Left ventricle myocardium superior (tissue), 1 donor: ENCODE data around the gene USP8. TPM values are rescaled to one million over a fixed set of nuclear protein-coding genes. Genes with fewer than 3 reads are reported as not detected.
"Not testable (repeated sequence)": the region's sequence is repeated elsewhere in the genome, so short reads cannot be mapped to it uniquely, and the experiment has no call there.

Experiments used
- ATAC-seq: fragments of 200-7000 bp; cut with Tn5 transposase; one replicate; pipeline ENCODE4 v1.9.1; 2020; ENCODE audit warnings: mild to moderate bottlenecking, moderate library complexity
- DNase-seq: peaks from one replicate; pipeline ENCODE4 v3.0.0-alpha.2; 2020
- intact Hi-C: fragments of 100-400 bp; cut with micrococcal nuclease; formaldehyde crosslinking; loops from one replicate; pipeline ENCODE4 v1.11.0; 2022
- total RNA-seq: library from RNA; stranded (reverse); fragmentation: NEBNext Ultra II Directional; extraction: Animal tissue kit (Norgen Biotek cat#: 25700); gene quantifications from one replicate; pipeline ENCODE4 v1.2.1, GENCODE V29; 2021
- donor health status: DM: no; HTN: yes; CAD: no; lungs with severe emphysema.

Gene USP8
- total RNA-seq, 1 donor from 2014 or later = 43.3 TPM

DNA sequence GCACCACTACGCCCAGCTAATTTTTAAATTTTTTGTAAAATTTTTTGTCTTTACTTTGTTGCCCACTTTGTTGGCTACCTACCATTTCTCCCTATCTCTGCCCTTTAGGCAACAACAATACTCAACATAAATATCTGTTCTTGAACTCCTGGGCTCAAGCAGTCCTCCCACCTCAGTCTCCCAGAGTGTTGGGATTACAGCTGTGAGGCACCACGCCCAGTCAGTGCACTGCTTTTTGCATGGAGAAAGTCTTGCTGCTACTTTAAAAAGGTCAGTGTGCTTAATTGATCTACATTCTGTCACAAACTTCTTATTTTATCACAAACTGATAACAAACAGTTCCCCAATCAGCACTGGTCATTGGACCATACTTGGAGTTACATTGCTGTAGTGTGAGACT lies 8.0 kb downstream of the USP8 start:
- ATAC-seq (no peak), DNase-seq (no peak)
- intact Hi-C loops = no loop called here

DNA sequence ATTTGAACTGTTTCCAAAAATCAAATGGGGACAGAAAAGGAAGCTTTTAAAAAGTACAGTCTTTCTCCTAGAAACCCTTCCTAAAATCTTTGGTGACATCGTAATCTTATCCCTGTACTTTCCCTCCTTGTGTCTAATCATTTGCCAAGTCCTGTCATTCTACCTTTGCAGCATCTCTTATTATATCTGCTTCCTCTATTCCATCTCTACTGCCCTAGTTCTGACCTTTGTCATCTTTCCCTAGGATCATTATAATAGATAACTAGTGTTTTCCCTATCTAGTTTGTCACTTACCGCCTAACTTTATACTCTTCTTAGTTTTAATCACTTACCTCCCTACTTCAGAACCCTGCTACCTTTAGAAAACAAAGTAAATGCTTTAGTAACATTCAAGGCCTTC lies 11.6 kb downstream of the USP8 start:
- ATAC-seq = no peak
- intact Hi-C loops = no loop called here

DNA sequence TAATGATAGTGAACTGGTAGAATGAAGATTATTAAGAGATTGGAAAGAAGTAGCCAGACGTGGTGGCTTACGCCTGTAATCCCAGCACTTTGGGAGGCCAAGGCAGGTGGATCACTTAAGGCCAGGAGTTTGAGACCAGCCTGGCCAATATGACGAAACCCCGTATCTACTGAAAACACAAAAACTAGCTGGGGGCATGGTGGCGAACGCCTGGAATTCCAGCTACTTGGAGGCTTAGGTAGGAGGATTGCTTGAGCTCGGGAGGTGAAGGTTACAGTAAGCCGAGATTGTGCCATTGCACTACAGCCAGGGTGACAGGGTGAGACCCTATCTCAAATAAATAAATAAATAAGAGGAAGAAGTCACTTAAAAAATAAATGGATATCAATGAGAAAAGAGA lies 14.0 kb downstream of the USP8 start:
- ATAC-seq (no peak), DNase-seq (no peak)
- intact Hi-C loops = no loop called here

More for the DNA sequence above, 11.6 kb downstream of the USP8 start:
- no peak for DNase-seq

DNA sequence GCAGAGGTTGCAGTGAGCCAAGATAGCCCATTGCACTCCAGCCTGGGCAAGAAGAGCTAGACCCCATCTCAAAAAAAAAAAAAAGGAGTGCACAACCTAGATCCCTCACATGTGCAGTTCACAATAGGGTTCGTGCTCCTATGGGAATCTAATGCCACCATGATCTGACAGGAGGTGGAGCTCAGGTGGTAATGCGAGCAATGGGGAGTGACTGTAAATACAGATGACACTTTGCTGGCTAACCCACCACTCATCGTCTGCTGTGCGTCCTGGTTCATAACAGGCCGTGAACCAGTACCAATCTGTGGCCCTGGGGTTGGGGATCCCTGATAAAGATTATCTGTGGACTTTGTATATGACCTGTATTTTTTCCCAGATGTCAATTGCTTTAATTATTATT lies 16.7 kb downstream of the USP8 start:
- intact Hi-C loops = no loop called here
- ATAC-seq (no peak), DNase-seq (no peak)

DNA sequence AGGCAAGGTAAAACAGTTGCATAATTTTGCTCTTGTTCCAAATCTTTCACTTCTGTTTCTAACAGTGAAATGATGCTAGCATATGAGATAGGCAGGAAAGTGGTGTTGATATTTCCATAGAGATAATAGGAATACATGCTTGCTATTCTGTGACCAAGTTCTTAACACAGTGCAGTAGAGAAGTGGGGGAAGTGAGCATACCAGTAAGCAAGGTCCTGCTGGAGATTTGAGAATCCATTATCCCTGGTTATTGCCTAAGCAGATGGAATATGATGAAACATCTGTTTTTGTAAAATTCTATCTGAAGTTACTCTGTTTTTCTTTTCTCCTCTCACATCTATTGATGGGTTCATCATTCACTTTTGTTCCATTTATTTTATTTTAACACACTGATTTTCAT lies 28.7 kb downstream of the USP8 start:
- intact Hi-C loops = no loop called here
- DNase-seq (no peak), ATAC-seq (no peak)

DNA sequence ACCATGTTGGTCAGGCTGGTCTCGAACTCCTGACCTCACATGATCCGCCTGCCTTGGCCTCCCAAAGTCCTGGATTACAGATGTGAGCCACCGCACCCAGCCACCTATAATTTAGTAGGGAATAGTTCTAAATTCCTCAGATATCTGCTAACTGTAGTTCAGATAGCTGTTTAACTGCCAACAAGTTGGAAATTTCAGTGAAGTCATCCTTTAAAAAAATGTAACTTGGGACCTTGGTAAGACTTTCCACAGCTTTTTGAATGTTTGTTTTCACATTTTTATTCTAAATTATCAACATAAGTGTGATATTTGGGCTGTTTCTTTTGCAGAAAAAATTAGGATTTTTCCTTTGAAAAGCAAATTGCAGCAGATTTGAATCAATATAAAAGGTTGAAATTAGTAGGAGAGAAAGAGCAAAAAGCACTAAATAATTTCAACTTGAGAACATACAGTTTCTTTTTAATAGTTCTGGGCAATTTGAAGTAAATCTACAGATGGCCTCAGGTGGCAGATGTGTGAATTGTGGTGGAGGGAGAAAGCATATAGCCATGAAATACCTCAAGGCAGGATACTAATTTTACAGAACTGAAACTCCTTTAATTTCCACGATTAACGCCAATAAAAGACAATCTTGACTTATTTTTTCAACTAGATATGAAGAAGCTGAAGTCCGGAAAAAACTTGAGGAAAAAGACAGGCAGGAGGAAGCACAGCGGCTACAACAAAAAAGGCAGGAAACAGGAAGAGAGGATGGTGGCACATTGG lies 34.3 kb downstream of the USP8 start:
- intact Hi-C loops = no loop called here
- ATAC-seq (no peak), DNase-seq (no peak)

DNA sequence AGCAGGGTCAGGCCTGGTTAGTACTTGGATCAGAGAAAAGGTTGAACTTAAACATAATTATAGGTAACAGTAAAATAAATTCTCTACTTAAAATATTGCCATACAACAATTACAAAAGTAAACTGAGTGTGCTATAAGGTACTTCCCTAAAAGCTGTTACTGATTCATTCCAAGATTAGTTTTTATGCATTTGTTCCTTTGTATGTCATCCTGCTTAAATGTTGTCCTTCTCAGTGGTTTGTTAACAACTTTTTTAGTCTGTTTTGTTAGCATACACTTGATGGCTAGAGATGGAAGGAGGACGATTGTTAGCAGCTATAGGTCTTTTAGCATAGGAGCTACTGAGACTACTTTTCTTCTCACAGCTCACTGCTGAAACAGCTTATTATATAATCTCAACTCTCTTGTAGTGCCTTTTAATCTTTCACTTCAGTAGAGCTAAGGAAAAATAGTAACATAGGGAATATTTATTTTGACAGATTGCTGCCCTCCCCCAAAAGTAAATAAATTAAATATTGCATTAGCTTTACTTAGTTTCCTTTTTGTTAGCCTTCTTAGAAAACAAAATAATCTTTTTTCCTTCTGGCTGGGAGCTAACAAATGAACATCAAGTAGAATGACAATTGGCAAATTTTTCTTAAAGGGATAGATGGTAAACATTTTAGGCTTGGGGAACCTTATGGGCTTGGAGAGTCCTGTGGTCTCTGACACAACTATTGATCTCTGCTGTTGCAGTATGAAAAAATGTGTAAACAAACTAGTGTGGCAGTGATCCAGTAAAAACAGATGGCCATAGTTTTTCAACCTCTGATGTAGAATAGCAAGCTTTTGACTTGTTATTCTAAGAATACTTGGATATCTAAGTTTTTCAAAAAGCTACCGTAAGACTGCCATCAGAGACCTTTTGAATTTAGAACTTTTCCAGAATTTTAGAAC lies 39.5 kb downstream of the USP8 start:
- intact Hi-C loops = no loop called here
- DNase-seq (no peak), ATAC-seq (no peak)

DNA sequence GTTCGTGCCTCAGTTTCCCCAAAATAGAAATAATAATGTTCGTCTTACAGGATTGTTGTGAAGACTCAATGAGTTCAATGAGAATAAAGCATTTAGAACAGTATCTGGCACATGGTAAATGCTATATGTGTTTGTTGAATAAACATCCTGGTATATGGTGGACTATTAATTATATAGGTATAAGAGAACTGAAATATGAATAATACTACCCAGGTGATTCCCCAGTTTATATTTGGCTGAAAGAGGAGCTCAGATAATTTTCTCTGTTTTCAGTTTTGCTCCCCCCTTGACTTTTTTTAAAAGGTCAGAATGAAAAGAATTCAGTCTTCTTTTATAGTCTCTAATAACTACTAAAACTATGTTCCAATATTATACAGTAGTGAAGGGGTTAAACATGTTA lies 46.9 kb downstream of the USP8 start:
- intact Hi-C loops = no loop called here
- ATAC-seq (no peak), DNase-seq (no peak)

DNA sequence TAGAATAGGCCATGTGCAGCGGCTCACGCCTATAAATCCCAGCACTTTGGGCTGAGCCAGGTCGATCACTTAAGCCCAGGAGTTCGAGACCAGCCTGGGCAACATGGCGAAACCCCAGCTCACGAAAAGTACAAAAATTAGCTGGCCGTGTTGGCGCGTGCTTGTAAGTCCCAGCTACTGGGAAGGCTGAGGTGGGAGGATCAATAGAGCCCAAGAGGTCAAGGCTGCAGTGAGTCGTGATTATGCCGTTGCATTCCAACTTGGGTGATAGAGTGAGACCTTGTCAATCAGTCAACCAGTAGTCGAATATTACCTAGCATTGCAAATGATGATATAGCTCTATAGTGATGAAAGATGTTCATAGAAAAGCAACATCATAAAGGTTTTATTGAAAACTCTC lies 51.9 kb downstream of the USP8 start:
- ATAC-seq (no peak), DNase-seq (no peak)
- intact Hi-C loops = no loop called here

DNA sequence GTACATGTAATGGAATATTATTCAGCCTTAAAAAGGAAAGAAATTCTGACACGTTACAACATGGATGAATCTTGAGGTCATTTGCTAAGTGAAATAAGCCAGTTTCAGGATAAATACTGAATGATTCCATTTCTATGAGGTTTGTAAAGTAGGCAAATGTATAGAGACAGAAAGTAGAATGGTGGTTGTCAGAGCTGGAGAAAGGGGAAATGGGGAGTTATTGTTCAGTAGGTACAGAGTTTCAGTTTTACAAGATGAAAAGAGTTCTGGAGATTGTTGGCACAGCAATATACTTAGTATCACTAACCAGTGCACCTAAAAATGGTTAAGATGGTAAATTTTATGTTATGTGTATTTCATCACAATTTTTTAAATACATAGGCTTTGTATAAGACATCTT lies 60.6 kb downstream of the USP8 start:
- no peak for DNase-seq
- intact Hi-C loops = no loop called here

DNA sequence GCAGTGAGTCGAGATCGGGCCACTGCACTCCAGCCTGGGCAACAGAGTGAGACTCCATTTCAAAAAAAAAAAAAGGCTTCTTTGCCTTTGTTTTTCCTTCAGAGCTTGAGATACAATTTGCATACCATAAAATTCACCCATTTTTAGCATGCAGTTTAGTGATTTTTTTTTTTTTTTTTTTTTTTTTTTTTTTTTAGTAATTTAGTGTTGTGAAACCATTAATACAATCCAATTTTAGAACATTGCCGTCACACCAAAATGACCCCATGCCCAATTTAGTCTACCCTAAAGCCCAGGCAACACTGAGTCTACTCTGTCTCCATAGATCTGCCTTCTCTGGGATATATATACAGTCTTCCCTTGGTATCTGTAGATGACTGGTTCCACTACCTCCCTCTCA lies 61.2 kb downstream of the USP8 start:
- DNase-seq = no peak
- intact Hi-C loops = no loop called here
- ATAC-seq = no peak

More for the DNA sequence above, 60.6 kb downstream of the USP8 start:
- no peak for ATAC-seq

DNA sequence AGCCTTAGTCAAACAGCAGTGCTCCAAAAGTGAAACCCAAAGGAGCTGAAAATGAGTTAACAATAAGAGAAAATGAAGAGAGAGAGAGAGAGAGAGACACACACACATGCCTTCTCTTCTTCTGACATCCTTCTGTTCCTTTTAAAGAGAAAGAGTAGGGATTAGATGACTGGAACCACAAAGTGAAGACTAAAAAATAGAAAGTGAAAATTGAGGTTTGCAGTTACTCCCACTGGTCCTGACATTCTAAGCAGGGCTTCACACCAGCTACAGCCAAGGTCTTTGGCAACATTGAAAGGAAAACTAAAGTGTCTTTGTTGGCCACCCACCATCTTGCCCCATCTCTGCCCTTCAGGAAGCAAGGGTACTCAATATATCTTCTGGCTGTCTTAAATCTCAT lies 63.1 kb downstream of the USP8 start:
- intact Hi-C loops = no loop called here
- DNase-seq (no peak), ATAC-seq (no peak)

DNA sequence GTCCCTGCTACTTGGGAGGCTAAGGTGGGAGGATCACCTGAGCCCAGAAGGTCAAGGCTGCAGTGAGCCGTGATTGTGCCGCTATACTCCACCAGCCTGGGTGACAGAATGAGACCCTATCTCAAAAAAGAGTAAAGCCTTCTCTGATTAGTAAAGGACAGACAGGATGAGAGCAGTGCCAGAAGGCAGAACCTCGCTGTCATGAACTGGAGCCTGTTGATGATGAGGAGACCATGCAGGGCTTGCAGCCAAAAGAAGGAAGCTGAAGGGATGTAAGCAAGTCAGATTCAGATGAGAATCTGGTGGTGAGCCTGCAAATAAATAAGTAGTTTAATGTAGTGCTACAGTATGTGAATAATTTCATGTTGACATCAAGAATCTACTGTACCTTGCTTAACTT lies 69.4 kb downstream of the USP8 start:
- ATAC-seq (peak; percentile 76), DNase-seq (no peak)

DNA sequence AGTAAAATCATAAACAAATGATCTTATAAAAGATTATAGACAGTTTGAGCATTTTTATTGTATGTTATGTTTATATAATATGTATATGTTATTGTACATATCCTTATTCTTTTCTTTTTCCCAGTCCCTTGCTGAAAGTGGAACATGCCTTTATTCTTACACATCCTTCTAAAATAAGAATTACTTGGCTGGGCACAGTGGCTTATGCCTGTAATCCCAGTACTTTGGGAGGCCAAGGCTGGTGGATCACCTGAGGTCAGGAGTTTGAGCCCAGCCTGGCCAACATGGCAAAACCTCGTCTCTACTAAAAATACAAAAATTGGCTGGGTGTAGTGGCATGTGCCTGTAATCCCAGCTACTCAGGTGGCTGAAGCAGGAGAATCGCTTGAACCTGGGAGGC lies 70.3 kb downstream of the USP8 start:
- DNase-seq = not testable (repeated sequence)
- ATAC-seq = peak; percentile 47

More for the DNA sequence above, 69.4 kb downstream of the USP8 start:
- intact Hi-C loops = no loop called here

DNA sequence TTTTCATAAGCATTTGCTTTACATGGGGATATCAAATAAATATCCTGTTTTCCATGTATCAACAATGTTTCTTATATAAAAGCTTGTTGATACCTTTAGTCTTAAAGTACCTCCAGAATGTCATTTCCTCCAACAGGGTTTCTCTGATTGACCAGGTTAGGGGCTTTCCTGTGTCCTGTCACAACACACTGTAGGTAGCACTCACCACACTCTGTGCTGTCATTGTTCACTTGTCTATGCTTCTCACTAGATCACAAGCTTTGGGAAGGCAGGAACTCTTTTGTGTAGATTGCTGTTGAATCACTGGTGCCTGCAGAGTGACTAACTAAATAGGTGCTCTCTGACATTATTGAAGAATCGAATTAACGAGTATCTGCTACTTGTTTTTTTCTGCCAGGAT lies 72.5 kb downstream of the USP8 start:
- intact Hi-C loops = no loop called here
- ATAC-seq = no peak
- DNase-seq = no peak

More for the DNA sequence above, 70.3 kb downstream of the USP8 start:
- intact Hi-C loops = not testable (repeated sequence)

DNA sequence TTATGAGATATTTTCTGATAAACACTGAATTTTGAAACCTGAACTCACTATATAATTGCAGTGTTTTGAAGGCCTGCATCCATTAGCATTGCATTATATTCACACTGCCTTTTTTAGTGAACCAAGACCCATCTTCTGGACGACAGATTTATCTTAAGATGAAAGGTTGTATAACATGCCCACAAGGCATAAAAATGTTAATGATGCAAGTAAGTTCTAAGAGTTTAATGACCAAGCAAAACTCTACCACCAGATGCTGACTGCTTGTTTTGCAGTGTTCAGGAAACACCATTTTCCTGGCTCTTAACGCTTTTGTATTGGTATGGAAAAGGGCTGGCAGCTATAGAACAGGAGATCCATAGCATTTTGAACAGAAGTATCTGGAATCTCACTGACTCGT lies 76.1 kb downstream of the USP8 start:
- intact Hi-C loops = no loop called here
- DNase-seq (no peak), ATAC-seq (no peak)

DNA sequence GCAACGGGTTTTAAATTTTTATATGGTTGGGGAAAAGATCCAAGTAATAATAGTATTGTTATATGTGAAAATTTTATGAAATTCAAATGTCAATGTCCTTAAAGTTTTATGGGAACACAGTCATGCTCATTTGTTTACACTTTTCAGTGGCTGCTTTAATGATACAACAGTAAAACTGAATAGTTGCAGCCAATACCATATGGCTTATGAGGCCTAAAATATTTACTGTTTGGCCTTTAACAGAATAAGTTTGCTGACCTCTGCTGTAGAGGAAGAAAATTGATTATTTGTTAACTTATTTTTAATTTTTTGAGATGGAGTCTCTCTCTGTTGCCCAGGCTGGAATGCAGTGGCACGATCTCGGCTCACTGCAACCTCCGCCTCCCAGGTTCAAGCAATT lies 77.6 kb downstream of the USP8 start:
- ATAC-seq = no peak
- intact Hi-C loops = no loop called here
- DNase-seq = no peak

DNA sequence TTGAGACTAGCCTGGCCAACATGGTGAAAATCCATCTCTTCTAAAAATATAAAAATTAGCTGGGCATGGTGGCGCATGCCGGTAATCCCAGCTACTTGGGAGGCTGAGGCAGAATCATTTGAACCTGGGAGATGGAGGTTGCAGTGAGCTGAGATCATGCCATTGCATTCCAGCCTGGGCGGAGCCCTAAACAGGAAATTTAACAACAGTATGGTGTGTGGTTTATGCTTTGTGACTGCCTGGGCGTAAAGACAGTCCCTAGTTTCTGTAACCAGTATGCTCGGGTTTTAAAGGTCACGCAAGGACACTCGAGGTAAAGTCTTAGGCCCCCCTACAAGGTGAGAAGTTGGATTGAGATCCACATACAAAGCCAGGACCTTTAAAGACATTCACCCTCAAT lies 78.9 kb downstream of the USP8 start:
- DNase-seq (no peak), ATAC-seq (no peak)
- intact Hi-C loops = no loop called here

DNA sequence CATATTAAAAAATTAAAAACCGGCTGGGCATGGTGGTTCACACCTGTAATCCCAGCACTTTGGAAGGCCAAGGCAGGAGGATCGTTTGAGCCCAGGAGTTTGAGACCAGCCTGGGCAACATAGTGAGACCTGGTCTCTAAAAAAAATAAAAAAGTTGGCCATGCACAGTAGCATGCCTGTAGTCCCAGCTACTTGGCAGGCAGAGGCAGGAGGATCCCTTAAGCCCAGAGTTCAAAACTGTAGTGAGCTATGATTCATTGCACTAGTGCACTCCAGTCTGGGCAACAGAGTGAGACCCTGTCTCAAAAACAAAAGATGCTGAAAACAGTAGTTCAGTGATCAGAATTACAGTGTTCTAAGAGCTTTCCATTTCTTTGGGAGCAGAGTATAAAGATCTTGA lies 81.5 kb downstream of the USP8 start:
- DNase-seq, intact Hi-C loops, ATAC-seq: not testable (repeated sequence)

DNA sequence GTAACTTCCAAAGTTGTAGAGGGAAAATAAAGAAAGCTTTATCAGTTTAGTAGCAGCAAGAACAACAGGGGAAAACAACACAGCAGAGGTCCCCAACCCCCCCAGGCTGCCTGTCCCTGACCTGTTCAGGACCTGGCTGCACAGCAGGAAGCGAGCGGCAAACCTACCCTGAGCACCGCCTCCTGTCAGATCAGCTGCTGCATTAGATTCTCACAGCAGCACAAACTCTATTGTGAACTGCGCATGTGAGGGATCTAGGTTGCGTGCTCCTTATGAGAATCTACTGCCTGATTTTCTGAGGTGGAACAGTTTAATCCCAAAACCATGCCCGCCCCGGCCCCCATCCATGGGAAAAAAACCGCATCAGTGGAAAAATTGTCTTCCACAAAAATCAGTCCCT lies 81.9 kb downstream of the USP8 start:
- intact Hi-C loops = no loop called here
- DNase-seq (no peak), ATAC-seq (no peak)

DNA sequence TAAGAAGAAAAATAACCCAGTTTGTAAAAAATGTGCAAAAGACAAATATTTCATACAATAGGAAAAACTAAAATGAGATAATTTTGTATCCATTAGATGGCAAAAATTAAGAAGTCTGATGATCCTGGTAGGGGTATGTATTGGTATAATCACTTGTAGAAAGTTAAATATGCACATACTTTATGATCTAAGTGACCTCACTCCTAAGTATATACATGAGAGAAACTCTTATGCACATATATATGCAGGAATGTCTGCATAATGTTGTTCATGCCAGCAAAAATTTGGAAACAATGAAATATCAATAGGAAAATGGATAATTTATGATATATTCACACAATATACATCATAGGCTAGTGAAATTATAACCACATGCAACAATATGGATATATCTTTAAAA lies 88.8 kb downstream of the USP8 start:
- DNase-seq (no peak), ATAC-seq (no peak)
- intact Hi-C loops = no loop called here
